Measurements from ENCODE around the gene GSTM2. TPM values are rescaled to one million over a fixed set of nuclear protein-coding genes. Genes with fewer than 3 reads are reported as not detected.
A peak's percentile ranks its signal among the peaks of the same experiment; 100 is the strongest.
"Not testable (repeated sequence)": the region's sequence is repeated elsewhere in the genome, so short reads cannot be mapped to it uniquely, and the experiment has no call there.

GSTM2 gene
- total RNA-seq, 1 donor from 2014 or later, result 15.6 TPM

DNA sequence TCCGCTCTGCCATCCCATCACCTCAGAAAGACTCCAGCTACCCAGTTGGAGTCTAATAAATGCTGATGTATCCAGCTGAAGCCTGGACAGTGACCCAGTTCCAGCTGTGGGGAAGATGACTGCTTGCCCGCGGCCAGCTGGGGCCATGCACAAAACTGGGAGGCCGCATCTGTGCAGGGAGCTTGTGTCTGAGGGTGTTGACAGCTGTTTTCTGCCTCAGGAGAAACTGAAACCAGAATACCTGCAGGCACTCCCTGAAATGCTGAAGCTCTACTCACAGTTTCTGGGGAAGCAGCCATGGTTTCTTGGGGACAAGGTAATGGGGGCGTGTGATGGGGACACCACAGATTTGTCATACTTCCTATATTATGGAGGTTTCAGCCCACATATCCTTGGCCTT is 3.2 kb downstream of the GSTM2 start:
- no peak overlapping the region for H3K4me3 ChIP-seq
- H4K20me1 ChIP-seq (ENCODE audit: low read depth), result no peaks in the 10 kb centered on the region
- Mint-ChIP-seq H3K4me3 (no peak overlapping the region), H3K27ac (no peak overlapping the region), H3K36me3 (peaks cover 5% of the 10 kb centered on the region), H3K4me1 (peaks cover 12% of the 10 kb centered on the region), H3K9me3 (peaks cover 4% of the 10 kb centered on the region), H3K27me3 (ENCODE audit: insufficient read depth, low read depth) (peaks cover 2% of the 10 kb centered on the region)
- no peaks in the 10 kb centered on the region for H3K36me3 ChIP-seq
- no peaks in the 10 kb centered on the region for H3F3A ChIP-seq (ENCODE audit: low read depth)
- no peak overlapping the region for H3K4me2 ChIP-seq
- H3K9ac ChIP-seq, result no peak overlapping the region
- no peak overlapping the region for H3K27ac ChIP-seq
- no peak for DNase-seq (ENCODE audit: low spot score)
- H3K79me2 ChIP-seq (ENCODE audit: low read depth), result no peaks in the 10 kb centered on the region
- no peaks in the 10 kb centered on the region for H3K9me3 ChIP-seq (ENCODE audit: low read depth)
- H3K4me1 ChIP-seq, result peaks cover 6% of the 10 kb centered on the region
- no peak overlapping the region for H2AFZ ChIP-seq (replicated peaks)
- TF ChIP-seq EZH2phosphoT487 (IDR thresholded peaks at IDR 0.05), result no peak
- TF ChIP-seq, protein P1, sequence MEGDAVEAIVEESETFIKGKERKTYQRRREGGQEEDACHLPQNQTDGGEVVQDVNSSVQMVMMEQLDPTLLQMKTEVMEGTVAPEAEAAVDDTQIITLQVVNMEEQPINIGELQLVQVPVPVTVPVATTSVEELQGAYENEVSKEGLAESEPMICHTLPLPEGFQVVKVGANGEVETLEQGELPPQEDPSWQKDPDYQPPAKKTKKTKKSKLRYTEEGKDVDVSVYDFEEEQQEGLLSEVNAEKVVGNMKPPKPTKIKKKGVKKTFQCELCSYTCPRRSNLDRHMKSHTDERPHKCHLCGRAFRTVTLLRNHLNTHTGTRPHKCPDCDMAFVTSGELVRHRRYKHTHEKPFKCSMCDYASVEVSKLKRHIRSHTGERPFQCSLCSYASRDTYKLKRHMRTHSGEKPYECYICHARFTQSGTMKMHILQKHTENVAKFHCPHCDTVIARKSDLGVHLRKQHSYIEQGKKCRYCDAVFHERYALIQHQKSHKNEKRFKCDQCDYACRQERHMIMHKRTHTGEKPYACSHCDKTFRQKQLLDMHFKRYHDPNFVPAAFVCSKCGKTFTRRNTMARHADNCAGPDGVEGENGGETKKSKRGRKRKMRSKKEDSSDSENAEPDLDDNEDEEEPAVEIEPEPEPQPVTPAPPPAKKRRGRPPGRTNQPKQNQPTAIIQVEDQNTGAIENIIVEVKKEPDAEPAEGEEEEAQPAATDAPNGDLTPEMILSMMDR (IDR thresholded peaks at IDR 0.05), result no peak
- TF ChIP-seq EZH2 (IDR thresholded peaks at IDR 0.05), result no peak
- no peaks in the 10 kb centered on the region for H3K27me3 ChIP-seq

DNA sequence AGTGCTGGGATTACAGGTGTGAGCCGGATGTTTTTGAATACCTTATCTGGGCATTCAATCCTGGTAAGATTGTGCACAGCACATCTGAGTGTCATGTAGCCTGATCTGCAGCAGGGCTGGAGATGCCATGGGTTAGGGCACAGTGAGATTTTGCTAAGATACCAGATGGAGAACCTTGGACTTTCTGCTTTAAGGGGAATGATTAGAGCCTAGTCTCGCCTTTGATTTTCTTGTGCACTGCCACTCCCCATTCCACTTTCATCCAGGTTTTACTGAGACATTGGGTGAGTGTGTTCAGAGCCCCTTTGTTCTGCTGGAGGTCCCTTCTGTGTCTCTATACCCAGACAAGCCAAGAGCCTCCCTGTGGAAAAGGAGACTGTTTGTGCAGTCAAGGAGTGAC is 6.0 kb downstream of the GSTM2 start:
- H3K36me3 Mint-ChIP-seq; H3K4me1 ChIP-seq; H3K4me3 Mint-ChIP-seq; H3K4me1 Mint-ChIP-seq; H3K9me3 Mint-ChIP-seq; H4K20me1 ChIP-seq (ENCODE audit: low read depth); DNase-seq (ENCODE audit: low spot score); H3K36me3 ChIP-seq; H3K4me3 ChIP-seq; H3K9ac ChIP-seq; H3K4me2 ChIP-seq; H3F3A ChIP-seq (ENCODE audit: low read depth); H3K27ac ChIP-seq; H3K79me2 ChIP-seq (ENCODE audit: low read depth); H3K27me3 Mint-ChIP-seq (ENCODE audit: insufficient read depth, low read depth); H3K9me3 ChIP-seq (ENCODE audit: low read depth); H2AFZ ChIP-seq (replicated peaks); H3K27ac Mint-ChIP-seq; H3K27me3 ChIP-seq: not testable (repeated sequence)

DNA sequence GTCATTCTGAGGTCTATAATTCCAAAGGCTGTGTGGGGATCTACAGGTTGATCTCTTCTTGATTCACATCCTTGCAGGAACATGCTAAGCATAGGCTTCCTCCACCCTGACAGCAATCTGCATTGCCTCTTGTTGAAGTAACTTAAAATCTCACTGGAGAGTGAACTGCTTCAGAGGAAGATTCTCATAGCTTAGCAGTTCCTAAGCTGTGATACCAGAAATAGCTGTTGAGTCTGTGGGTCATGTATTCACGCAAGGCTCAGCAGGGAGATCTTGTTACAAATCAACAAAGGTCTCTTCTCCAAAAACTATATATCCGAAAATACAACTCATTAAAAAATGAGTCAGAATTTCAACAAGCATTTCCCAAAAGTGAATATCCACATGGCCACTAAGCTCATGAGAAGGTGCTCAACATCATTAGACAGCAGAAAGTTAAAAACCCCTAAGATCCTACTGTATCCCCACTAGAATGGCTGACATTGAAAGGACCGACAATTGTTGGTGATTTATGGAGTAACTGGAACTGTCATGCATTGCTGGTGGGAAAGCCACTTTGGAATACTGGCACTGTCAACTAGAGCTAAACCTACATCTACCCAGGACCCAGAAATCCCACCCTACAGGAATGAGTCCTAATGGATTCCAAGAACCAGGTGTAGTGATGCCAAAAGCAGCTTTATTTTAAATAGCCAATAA is 9.0 kb downstream of the GSTM2 start:
- H3K9me3 ChIP-seq (ENCODE audit: low read depth), result not testable (repeated sequence)

DNA sequence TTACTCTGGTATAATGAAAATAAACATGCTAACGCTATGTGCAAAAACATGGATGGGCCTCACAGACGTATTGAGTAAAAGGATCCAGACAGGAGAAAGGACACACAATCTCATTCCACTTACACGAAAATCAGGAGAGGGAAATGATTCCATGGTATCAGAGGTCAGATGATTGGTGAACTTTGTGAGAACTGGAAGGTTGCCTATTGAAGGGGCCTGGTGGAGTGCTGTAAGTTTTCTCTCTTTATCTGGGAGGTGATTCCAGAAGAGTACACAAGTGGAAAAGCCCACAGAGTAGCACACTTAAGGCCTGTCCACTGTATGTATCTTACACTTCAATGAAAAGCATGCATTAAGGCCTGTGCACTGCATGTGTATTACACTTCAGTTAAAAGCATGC is 9.6 kb downstream of the GSTM2 start:
- TF ChIP-seq EZH2phosphoT487 (IDR thresholded peaks at IDR 0.05) (no peak), EZH2 (IDR thresholded peaks at IDR 0.05) (no peak)
- TF ChIP-seq, protein P1 (IDR thresholded peaks at IDR 0.05), result no peak
- Histone ChIP-seq H3K4me2 (no peak overlapping the region), H4K20me1 (ENCODE audit: low read depth) (no peaks in the 10 kb centered on the region), H3K9me3 (ENCODE audit: low read depth) (no peaks in the 10 kb centered on the region), H3K4me3 (no peak overlapping the region), H2AFZ (replicated peaks) (no peak overlapping the region), H3K27ac (no peak overlapping the region), H3K9ac (no peak overlapping the region), H3K27me3 (no peaks in the 10 kb centered on the region), H3F3A (ENCODE audit: low read depth) (no peaks in the 10 kb centered on the region), H3K4me1 (no peaks in the 10 kb centered on the region), H3K36me3 (no peaks in the 10 kb centered on the region), H3K79me2 (ENCODE audit: low read depth) (no peaks in the 10 kb centered on the region)
- no peaks in the 10 kb centered on the region for H3K36me3 Mint-ChIP-seq
- no peak overlapping the region for H3K4me3 Mint-ChIP-seq
- DNase-seq (ENCODE audit: low spot score), result no peak
- H3K4me1 Mint-ChIP-seq, result no peaks in the 10 kb centered on the region
- peaks cover 3% of the 10 kb centered on the region for H3K27me3 Mint-ChIP-seq (ENCODE audit: insufficient read depth, low read depth)
- peak overlapping the region; percentile 67 for H3K27ac Mint-ChIP-seq
- no peaks in the 10 kb centered on the region for H3K9me3 Mint-ChIP-seq

More for the DNA sequence above, 9.0 kb downstream of the GSTM2 start:
- not testable (repeated sequence) for H3K9me3 Mint-ChIP-seq; H4K20me1 ChIP-seq (ENCODE audit: low read depth); H3K4me3 Mint-ChIP-seq; H3K9ac ChIP-seq; H3K36me3 Mint-ChIP-seq; H3K4me2 ChIP-seq; H3K27me3 ChIP-seq; H3K36me3 ChIP-seq; H3K4me1 ChIP-seq; H3K27me3 Mint-ChIP-seq (ENCODE audit: insufficient read depth, low read depth); H3K79me2 ChIP-seq (ENCODE audit: low read depth); H3K4me1 Mint-ChIP-seq; H2AFZ ChIP-seq (replicated peaks); H3K4me3 ChIP-seq; H3K27ac Mint-ChIP-seq; H3K27ac ChIP-seq; DNase-seq (ENCODE audit: low spot score); H3F3A ChIP-seq (ENCODE audit: low read depth)

DNA sequence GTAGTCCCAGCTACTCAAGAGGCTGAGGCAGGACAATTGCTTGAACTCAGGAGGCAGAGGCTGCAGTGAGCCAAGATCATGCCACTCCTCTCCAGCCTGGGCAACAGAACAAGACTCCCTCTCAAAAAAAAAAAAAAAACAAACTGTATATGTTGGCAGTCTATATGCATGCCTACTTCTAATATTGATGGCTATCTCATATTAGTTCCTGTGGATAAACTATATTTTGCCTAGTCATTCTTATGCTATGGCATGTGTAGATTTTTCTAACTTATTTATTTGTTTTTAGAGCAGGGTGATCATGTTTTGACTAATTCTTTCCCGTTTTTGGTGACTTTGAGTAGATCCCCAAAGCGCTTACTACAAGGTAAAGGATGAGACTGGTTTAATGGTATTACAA is 10.8 kb downstream of the GSTM2 start:
- H3K27ac Mint-ChIP-seq; H3K4me2 ChIP-seq; H2AFZ ChIP-seq (replicated peaks); DNase-seq (ENCODE audit: low spot score); H3K4me1 ChIP-seq; H3K27me3 Mint-ChIP-seq (ENCODE audit: insufficient read depth, low read depth); H3K79me2 ChIP-seq (ENCODE audit: low read depth); H3K9me3 ChIP-seq (ENCODE audit: low read depth); H3K27ac ChIP-seq; H3K36me3 ChIP-seq; H3K9ac ChIP-seq; H3K27me3 ChIP-seq; H3F3A ChIP-seq (ENCODE audit: low read depth); H3K4me3 ChIP-seq; H3K9me3 Mint-ChIP-seq; H4K20me1 ChIP-seq (ENCODE audit: low read depth); H3K4me3 Mint-ChIP-seq; H3K36me3 Mint-ChIP-seq; H3K4me1 Mint-ChIP-seq: not testable (repeated sequence)

DNA sequence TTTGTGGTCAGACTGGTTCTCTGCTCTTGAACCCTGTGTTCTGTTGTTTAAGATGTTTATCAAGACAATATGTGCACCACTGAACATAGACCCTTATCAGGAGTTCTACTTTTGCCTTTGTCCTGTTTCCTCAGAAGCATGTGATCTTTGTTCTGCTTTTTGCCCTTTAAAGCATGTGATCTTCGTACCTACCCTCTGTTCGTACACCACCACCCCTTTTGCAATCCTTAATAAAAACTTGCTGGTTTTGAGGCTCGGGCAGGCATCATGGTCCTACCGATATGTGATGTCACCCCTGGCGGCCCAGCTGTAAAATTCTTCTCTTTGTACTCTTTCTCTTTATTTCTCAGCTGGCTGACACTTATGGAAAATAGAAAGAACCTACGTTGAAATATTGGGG is 16.9 kb downstream of the GSTM2 start:
- H3K9me3 ChIP-seq (ENCODE audit: low read depth); DNase-seq (ENCODE audit: low spot score); H3K9ac ChIP-seq; H2AFZ ChIP-seq (replicated peaks); H3K79me2 ChIP-seq (ENCODE audit: low read depth); H3K36me3 Mint-ChIP-seq; H3K36me3 ChIP-seq; H3K27ac ChIP-seq; H3F3A ChIP-seq (ENCODE audit: low read depth); H3K27me3 Mint-ChIP-seq (ENCODE audit: insufficient read depth, low read depth); H3K4me3 Mint-ChIP-seq; H3K4me3 ChIP-seq; H3K9me3 Mint-ChIP-seq; H4K20me1 ChIP-seq (ENCODE audit: low read depth); H3K4me1 Mint-ChIP-seq; H3K4me1 ChIP-seq; H3K27me3 ChIP-seq; H3K27ac Mint-ChIP-seq; H3K4me2 ChIP-seq: not testable (repeated sequence)

Measured in neural progenitor cell (in vitro differentiated cells).